Measurements from ENCODE around the gene RBBP4. TPM values are rescaled to one million over a fixed set of nuclear protein-coding genes. Genes with fewer than 3 reads are reported as not detected.

RBBP4 gene
- total and polyA plus RNA-seq, 2 donors from 2014 or later: 49.5 to 177 TPM

DNA sequence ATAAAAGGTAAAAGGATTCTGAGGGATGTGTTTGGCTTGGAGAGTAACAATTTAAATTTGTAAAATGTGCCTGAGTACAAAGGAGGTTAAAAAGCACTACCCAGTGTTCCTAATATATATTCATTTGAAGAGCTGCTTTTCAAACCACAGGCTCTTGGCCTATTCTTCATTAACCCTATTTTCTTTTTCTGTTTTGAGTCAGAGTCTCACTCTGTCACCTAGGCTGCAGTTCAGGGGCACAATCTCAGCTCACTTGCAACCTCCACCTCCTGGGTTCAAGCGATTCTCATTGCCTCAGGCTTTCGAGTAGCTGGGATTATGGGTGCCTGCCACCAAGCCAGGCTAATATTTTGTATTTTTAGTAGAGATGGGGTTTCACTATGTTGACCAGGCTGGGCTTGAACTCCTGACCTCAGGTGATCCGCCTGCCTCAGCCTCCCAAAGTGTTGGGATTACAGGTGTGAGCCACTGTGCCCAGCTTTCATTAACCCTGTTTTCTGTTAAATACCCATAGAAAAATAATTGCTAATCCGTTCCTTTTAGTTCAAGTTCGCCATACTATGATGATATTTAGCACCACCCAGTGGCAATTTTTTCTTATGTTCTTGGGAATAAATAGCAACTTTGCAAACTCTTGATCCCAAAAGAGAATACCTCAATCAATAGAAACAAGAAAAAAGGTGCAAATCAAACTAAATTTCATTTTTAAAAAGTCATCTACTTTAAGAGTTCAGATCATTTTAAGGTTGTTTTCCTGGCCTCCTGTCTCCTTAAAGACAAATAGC lies 31.1 kb upstream of the RBBP4 start:
- no peaks in the 10 kb centered on the region for H3K9me3 ChIP-seq (ENCODE audit: control insufficient read depth in 2 of 3, insufficient read depth in 1 of 3, low read length in 3 of 3)
- FAIRE-seq: no peak

DNA sequence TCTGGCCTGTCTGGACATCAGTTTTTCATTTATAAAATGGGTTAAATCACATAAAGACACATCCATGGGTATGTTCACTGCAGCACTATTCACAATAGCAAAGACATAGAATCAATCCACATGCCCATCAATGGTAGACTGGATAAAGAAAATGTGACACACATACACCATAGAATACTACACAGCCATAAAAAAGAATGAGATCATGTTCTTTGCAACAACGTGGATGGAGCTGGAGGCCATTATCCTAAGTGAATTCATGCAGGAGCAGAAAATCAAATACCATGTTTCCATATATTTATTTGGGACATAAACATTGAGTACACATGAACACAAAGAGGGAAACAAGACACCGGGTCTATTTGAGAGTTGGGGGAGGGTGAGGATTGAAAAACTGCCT lies 28.8 kb upstream of the RBBP4 start:
- no peaks in the 10 kb centered on the region for H3K4me1 ChIP-seq (ENCODE audit: control insufficient read depth in 2 of 3, insufficient read depth in 2 of 3, low read depth in 1 of 3, low read length in 3 of 3)
- intact Hi-C loops (cut with DNase I): no loop called here
- no peaks in the 10 kb centered on the region for H3K9me3 ChIP-seq (ENCODE audit: control insufficient read depth in 2 of 3, insufficient read depth in 1 of 3, low read length in 3 of 3)
- no peaks in the 10 kb centered on the region for H3K27me3 ChIP-seq (ENCODE audit: control insufficient read depth, insufficient read depth, low read length)
- no peak overlapping the region for H3K4me3 ChIP-seq (ENCODE audit: low read length in 3 of 3)
- no peak overlapping the region for H3K27ac ChIP-seq (ENCODE audit: low read depth in 2 of 2, low read length in 2 of 2)
- FAIRE-seq (no peak), DNase-seq (no peak)
- no peaks in the 10 kb centered on the region for H3K36me3 ChIP-seq (ENCODE audit: control insufficient read depth in 2 of 3, insufficient read depth in 3 of 3, low read length in 3 of 3)
- TF ChIP-seq, protein P1, sequence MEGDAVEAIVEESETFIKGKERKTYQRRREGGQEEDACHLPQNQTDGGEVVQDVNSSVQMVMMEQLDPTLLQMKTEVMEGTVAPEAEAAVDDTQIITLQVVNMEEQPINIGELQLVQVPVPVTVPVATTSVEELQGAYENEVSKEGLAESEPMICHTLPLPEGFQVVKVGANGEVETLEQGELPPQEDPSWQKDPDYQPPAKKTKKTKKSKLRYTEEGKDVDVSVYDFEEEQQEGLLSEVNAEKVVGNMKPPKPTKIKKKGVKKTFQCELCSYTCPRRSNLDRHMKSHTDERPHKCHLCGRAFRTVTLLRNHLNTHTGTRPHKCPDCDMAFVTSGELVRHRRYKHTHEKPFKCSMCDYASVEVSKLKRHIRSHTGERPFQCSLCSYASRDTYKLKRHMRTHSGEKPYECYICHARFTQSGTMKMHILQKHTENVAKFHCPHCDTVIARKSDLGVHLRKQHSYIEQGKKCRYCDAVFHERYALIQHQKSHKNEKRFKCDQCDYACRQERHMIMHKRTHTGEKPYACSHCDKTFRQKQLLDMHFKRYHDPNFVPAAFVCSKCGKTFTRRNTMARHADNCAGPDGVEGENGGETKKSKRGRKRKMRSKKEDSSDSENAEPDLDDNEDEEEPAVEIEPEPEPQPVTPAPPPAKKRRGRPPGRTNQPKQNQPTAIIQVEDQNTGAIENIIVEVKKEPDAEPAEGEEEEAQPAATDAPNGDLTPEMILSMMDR (IDR thresholded peaks at IDR 0.05; ENCODE audit: borderline replicate concordance, extremely low read depth, insufficient read depth): no peak
- no peak overlapping the region for H3K9ac ChIP-seq (ENCODE audit: low read length in 3 of 3)

More for the DNA sequence above, 31.1 kb upstream of the RBBP4 start:
- Histone ChIP-seq H3K4me1 (ENCODE audit: control insufficient read depth in 2 of 3, insufficient read depth in 2 of 3, low read depth in 1 of 3, low read length in 3 of 3) (no peaks in the 10 kb centered on the region), H3K27me3 (ENCODE audit: control insufficient read depth, insufficient read depth, low read length) (no peaks in the 10 kb centered on the region), H3K27ac (ENCODE audit: low read depth in 2 of 2, low read length in 2 of 2) (no peak overlapping the region), H3K36me3 (ENCODE audit: control insufficient read depth in 2 of 3, insufficient read depth in 3 of 3, low read length in 3 of 3) (no peaks in the 10 kb centered on the region), H3K9ac (ENCODE audit: low read length in 3 of 3) (no peak overlapping the region), H3K4me3 (ENCODE audit: low read length in 3 of 3) (no peak overlapping the region)
- TF ChIP-seq, protein P1 (IDR thresholded peaks at IDR 0.05; ENCODE audit: borderline replicate concordance, extremely low read depth, insufficient read depth): peak; percentile 2
- peak in 2 of 5 donors; percentile 12 to 43 for DNase-seq
- intact Hi-C loops (cut with DNase I): no loop called here

DNA sequence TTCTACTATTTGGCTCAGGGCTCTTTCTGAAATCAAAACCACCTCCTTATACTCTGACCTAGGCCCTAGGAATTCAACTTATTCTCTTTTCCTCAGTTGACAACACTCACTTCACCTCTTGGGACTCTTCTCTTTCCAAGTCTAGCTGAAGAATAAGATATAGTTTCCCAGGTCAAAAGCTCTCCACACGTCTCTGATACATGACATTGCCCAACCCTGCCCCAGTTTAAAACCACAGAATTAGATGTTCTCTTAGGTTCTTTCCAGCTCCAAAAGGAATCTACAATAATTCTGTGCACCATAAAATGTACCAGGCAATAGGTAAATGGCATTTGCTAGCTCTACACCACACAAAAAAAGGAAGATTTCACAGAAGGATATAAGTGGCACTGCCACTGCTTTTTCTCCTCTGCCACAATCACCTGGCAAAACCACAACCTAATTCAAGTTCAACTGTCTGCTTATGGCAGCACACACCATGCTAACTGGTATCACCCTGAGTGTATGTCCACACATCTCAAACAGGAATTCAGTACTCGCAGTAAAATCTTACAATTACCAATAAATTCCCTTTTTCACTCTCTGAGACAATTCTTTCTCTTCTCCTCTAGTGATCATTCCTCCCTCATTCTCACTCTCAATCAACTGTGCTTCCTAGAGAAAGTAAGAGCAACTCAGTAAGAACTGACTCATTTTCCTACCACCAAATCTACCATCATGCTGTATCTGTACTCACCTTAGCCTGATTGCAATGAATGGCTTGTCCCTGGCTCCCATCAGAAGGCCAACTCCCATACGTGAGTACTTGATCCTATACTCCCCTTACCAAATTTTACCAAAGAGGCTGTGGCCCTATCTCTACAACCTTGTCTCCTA lies 28.0 kb upstream of the RBBP4 start:
- no peak for DNase-seq
- FAIRE-seq: no peak
- Histone ChIP-seq H3K27ac (ENCODE audit: low read depth in 2 of 2, low read length in 2 of 2) (no peak overlapping the region), H3K4me3 (ENCODE audit: low read length in 3 of 3) (no peak overlapping the region), H3K9me3 (ENCODE audit: control insufficient read depth in 2 of 3, insufficient read depth in 1 of 3, low read length in 3 of 3) (no peaks in the 10 kb centered on the region), H3K9ac (ENCODE audit: low read length in 3 of 3) (no peak overlapping the region), H3K4me1 (ENCODE audit: control insufficient read depth in 2 of 3, insufficient read depth in 2 of 3, low read depth in 1 of 3, low read length in 3 of 3) (no peaks in the 10 kb centered on the region), H3K27me3 (ENCODE audit: control insufficient read depth, insufficient read depth, low read length) (no peaks in the 10 kb centered on the region), H3K36me3 (ENCODE audit: control insufficient read depth in 2 of 3, insufficient read depth in 3 of 3, low read length in 3 of 3) (peaks cover 0 to 2% (median 0%) of the 10 kb centered on the region in 3 donors)
- TF ChIP-seq, protein P1 (IDR thresholded peaks at IDR 0.05; ENCODE audit: borderline replicate concordance, extremely low read depth, insufficient read depth): no peak
- intact Hi-C loops (cut with DNase I): no loop called here

Measured in kidney (tissue), 14 donors.